HG03571 (cell line): Measurements from ENCODE around the gene TMEM63A.
"Not testable (repeated sequence)": the region's sequence is repeated elsewhere in the genome, so short reads cannot be mapped to it uniquely, and the experiment has no call there.

ENCODE experiments used
- ATAC-seq: cut with Tn5 transposase; IDR thresholded peaks from one replicate; pipeline ENCODE4 v1.9.1; 2021; ENCODE audit not compliant: unreplicated experiment

TMEM63A gene

GRCh38 chr1:225909477-225909876 is 27.3 kb upstream of the TMEM63A start:
- ATAC-seq, result no peak

GRCh38 chr1:225908773-225909172 is 26.6 kb upstream of the TMEM63A start:
- ATAC-seq, result no peak

GRCh38 chr1:225908013-225908640 is 25.9 kb upstream of the TMEM63A start:
- ATAC-seq, result no peak

- no peak for ATAC-seq
These were observed 25.2 kb upstream of the TMEM63A start for GRCh38 chr1:225907341-225907740.

GRCh38 chr1:225906467-225906866 is 24.3 kb upstream of the TMEM63A start:
- no peak for ATAC-seq

- no peak for ATAC-seq
These were observed 21.4 kb upstream of the TMEM63A start for GRCh38 chr1:225903623-225904022.

- no peak for ATAC-seq
These were observed 17.1 kb upstream of the TMEM63A start for GRCh38 chr1:225899044-225899925.

- no peak for ATAC-seq
These were observed 15.7 kb upstream of the TMEM63A start for GRCh38 chr1:225897595-225898514.

GRCh38 chr1:225896937-225897549 is 14.9 kb upstream of the TMEM63A start:
- peak; percentile 100 for ATAC-seq

- ATAC-seq, result no peak
These were observed 14.3 kb upstream of the TMEM63A start for GRCh38 chr1:225896494-225896893.

GRCh38 chr1:225892307-225892706 is 10.1 kb upstream of the TMEM63A start:
- ATAC-seq, result no peak

- ATAC-seq, result no peak
These were observed 9.2 kb upstream of the TMEM63A start for GRCh38 chr1:225891229-225891972.

GRCh38 chr1:225890346-225891228 is 8.4 kb upstream of the TMEM63A start:
- no peak for ATAC-seq

GRCh38 chr1:225889743-225890142 is 7.6 kb upstream of the TMEM63A start:
- ATAC-seq, result no peak

GRCh38 chr1:225888898-225889601 is 6.9 kb upstream of the TMEM63A start, which contains the start of gene LEFTY1:
Gene LEFTY1, minus strand, starts transcription at chr1:225889146. Its CDS starts 80 bp downstream, at chr1:225889066.
- no peak for ATAC-seq

GRCh38 chr1:225888289-225888897 is 6.2 kb upstream of the TMEM63A start:
- ATAC-seq, result no peak

- ATAC-seq, result not testable (repeated sequence)
These were observed 5.5 kb upstream of the TMEM63A start for GRCh38 chr1:225887554-225888288.

- no peak for ATAC-seq
These were observed 4.8 kb upstream of the TMEM63A start for GRCh38 chr1:225887030-225887314.
